OCI-LY7 (cell line): ENCODE measurements around the gene TMEM218. TPM values are rescaled to one million over a fixed set of nuclear protein-coding genes. Genes with fewer than 3 reads are reported as not detected.
A peak's percentile ranks its signal among the peaks of the same experiment; 100 is the strongest.

Source experiments
- BruUV-seq: library from RNA; stranded (reverse); fragments of 400-500 nt; replicated peaks from 2 replicates; lab custom pipeline; 2021; lab: Mats Ljungman, UMichigan
- CTCF ChIA-PET: fragments of 300-600 bp; sonication (Branson Sonifier 250); formaldehyde crosslinking; loops from one replicate; lab custom pipeline; 2022; ENCODE audit warnings: antibody characterized with exemption; ENCODE audit not compliant: unreplicated experiment; lab: Charles Lee
- POLR2A ChIA-PET: fragments of 300-600 bp; sonication (Branson Sonifier 250); formaldehyde crosslinking; loops from one replicate; lab custom pipeline; 2022; ENCODE audit warnings: antibody characterized with exemption; lab: Charles Lee
- DNase-seq: peaks from one replicate; pipeline ENCODE4 v3.0.0-alpha.2; 2015; ENCODE audit warnings: low spot score
- H2AFZ ChIP-seq: fragments of 200-600 bp; sonication (generic), shearing (Covaris generic); 2 replicates; pipeline ENCODE4 v1.6.1; 2014; ENCODE audit warnings: mild to moderate bottlenecking, antibody characterized with exemption, low read length, moderate library complexity
- H3K27ac ChIP-seq: fragments of 200-600 bp; sonication (generic); 2 replicates; pipeline ENCODE4 v1.5.1; 2014; ENCODE audit warnings: mixed run types, low read depth, mild to moderate bottlenecking, moderate library complexity, low read length, inconsistent platforms; ENCODE audit not compliant: poor library complexity, severe bottlenecking
- H3K36me3 ChIP-seq: fragments of 200-600 bp; sonication (generic); 2 replicates; pipeline ENCODE4 v1.6.1; 2014; ENCODE audit warnings: mild to moderate bottlenecking, antibody characterized with exemption, low read length, moderate library complexity, mixed read lengths; ENCODE audit not compliant: insufficient read depth
- H3K4me1 ChIP-seq: fragments of 200-600 bp; sonication (generic); 2 replicates; pipeline ENCODE4 v1.5.1; 2014; ENCODE audit warnings: mild to moderate bottlenecking, low read length; ENCODE audit not compliant: insufficient read depth, poor library complexity, severe bottlenecking
- H3K4me2 ChIP-seq: fragments of 200-600 bp; sonication (generic); 2 replicates; pipeline ENCODE4 v1.6.1; 2014; ENCODE audit warnings: mild to moderate bottlenecking, low read length
- H3K4me3 ChIP-seq: fragments of 200-600 bp; sonication (generic); 2 replicates; pipeline ENCODE4 v1.5.1; 2014; ENCODE audit warnings: mild to moderate bottlenecking, low read depth, low read length; ENCODE audit not compliant: poor library complexity, severe bottlenecking
- H3K79me2 ChIP-seq: fragments of 200-600 bp; sonication (generic); 2 replicates; pipeline ENCODE4 v1.6.1; 2016; ENCODE audit warnings: low read depth, mild to moderate bottlenecking, low read length, moderate library complexity, mixed read lengths; ENCODE audit not compliant: insufficient read depth
- H3K9me2 ChIP-seq: fragments of 200-600 bp; sonication (generic); 2 replicates; pipeline ENCODE4 v1.6.1; 2016; ENCODE audit warnings: mild to moderate bottlenecking, low read length, mixed read lengths; ENCODE audit not compliant: insufficient read depth
- H3K9me3 ChIP-seq: fragments of 200-600 bp; sonication (generic); 2 replicates; pipeline ENCODE4 v1.6.1; 2014; ENCODE audit warnings: mild to moderate bottlenecking, mixed run types, low read length, mixed read lengths
- H4K20me1 ChIP-seq: fragments of 200-600 bp; sonication (generic); 2 replicates; pipeline ENCODE4 v1.6.1; 2014; ENCODE audit warnings: mild to moderate bottlenecking, antibody characterized with exemption, low read length, moderate library complexity, mixed read lengths; ENCODE audit not compliant: insufficient read depth
- EZH2phosphoT487 ChIP-seq: fragments of 200-600 bp; sonication (generic); IDR thresholded peaks from 2 replicates; pipeline ENCODE4 v1.6.1; 2018; ENCODE audit warnings: low read depth, borderline replicate concordance, mild to moderate bottlenecking, mixed run types, antibody characterized with exemption, low read length, moderate library complexity, mixed read lengths
- intact Hi-C: fragments of 100-400 bp; cut with micrococcal nuclease; formaldehyde crosslinking; loops from one replicate; pipeline ENCODE4 v1.10.0; 2022; ENCODE audit not compliant: unreplicated experiment
- total RNA-seq, 2 experiments: library from RNA; depleted of rRNA in 1 of 2; stranded (reverse); fragments of >200 nt in 1 of 2; shearing (Covaris generic) in 1 of 2; gene quantifications; 2 replicates each; pipeline ENCODE4 v1.2.3, GENCODE V29; 2014 to 2022
- TF ChIP-seq, protein P1 (sequence below): fragments of 200-600 bp; sonication (generic); conservative IDR thresholded peaks from 2 replicates; pipeline ENCODE4 v1.5.1; 2014; ENCODE audit warnings: mild to moderate bottlenecking, antibody characterized with exemption, low read length, moderate library complexity, mixed read lengths

Gene TMEM218
- total RNA-seq, 2 experiments from 2014 or later: 24.4 to 28.1 TPM

DNA sequence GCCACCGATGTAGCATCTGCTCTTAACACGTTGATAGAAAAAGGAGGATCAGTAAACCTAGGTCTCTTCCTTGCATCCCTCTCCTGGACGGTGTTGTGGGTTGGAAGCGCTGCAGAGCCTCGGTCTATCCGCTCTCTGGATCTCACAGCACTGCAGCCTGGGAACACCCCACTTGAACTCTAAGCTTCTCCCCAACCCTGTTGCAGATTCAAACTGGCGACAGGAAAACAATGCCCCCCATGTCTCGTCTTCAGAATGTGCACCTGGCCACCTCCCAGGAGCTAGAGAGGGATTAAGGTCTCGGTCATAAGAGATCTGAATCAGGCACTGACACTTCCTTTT lies 454 bp downstream of the TMEM218 start:
- H3K4me3 ChIP-seq: peak overlapping the region; percentile 89
- intact Hi-C loops: loop anchor here (5.0 kb wide), 2 partner anchors 39 to 314 kb away; no protein-coding TSS in a partner anchor
- H3K9me3 ChIP-seq: peaks cover 12% of the 10 kb centered on the region; the same call in 1 of the 2 replicates
- ChIA-PET CTCF (interaction anchor here (0.5 to 3.7 kb wide), 4 partner anchors 9 to 41 kb away, joined by 3 to 20 read pairs (median 5); no protein-coding TSS in a partner anchor), POLR2A (interaction anchor here (0.6 to 2.4 kb wide), 18 partner anchors 9 to 1335 kb away, joined by 3 to 15 read pairs (median 4); partner anchors contain the start of genes CCDC15 and SRPRA)
- H2AFZ ChIP-seq: peak overlapping the region; percentile 67
- H3K4me2 ChIP-seq: peak overlapping the region; percentile 97
- H4K20me1 ChIP-seq: no peaks in the 10 kb centered on the region
- BruUV-seq: no TSS peak
- peak overlapping the region; percentile 39 for H3K27ac ChIP-seq
- peaks cover 5% of the 10 kb centered on the region; the same call in 1 of the 2 replicates for H3K36me3 ChIP-seq
- H3K4me1 ChIP-seq: peaks cover 17% of the 10 kb centered on the region
- TF ChIP-seq, protein P1, sequence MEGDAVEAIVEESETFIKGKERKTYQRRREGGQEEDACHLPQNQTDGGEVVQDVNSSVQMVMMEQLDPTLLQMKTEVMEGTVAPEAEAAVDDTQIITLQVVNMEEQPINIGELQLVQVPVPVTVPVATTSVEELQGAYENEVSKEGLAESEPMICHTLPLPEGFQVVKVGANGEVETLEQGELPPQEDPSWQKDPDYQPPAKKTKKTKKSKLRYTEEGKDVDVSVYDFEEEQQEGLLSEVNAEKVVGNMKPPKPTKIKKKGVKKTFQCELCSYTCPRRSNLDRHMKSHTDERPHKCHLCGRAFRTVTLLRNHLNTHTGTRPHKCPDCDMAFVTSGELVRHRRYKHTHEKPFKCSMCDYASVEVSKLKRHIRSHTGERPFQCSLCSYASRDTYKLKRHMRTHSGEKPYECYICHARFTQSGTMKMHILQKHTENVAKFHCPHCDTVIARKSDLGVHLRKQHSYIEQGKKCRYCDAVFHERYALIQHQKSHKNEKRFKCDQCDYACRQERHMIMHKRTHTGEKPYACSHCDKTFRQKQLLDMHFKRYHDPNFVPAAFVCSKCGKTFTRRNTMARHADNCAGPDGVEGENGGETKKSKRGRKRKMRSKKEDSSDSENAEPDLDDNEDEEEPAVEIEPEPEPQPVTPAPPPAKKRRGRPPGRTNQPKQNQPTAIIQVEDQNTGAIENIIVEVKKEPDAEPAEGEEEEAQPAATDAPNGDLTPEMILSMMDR: no peak
- TF ChIP-seq EZH2phosphoT487: no peak
- DNase-seq: peak; percentile 41
- H3K9me2 ChIP-seq: no peaks in the 10 kb centered on the region
- peaks cover 11% of the 10 kb centered on the region; the same call in 1 of the 2 replicates for H3K79me2 ChIP-seq

DNA sequence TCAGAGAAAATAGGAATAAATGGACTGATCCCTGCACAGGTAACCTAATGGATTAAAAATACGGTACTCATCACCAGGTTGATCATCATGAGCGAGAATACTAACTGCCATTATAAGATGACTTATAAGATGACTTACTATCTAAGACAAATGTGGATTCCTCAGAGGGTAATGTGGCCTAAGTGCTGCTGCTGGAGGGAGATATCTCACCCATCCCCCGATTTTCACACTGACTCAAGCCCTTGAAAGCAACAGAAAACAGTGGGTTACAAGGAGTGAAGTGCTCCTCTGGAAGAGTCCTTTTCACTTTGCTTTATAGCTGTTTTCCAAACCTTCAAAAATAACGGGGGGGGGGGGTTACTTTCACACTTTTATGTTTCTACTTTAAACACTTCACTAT lies 920 bp downstream of the TMEM218 start:
- TF ChIP-seq, protein P1: no peak
- TF ChIP-seq EZH2phosphoT487: no peak
- H3K9me2 ChIP-seq: no peaks in the 10 kb centered on the region
- H3K36me3 ChIP-seq: peaks cover 5% of the 10 kb centered on the region; the same call in 1 of the 2 replicates
- H3K79me2 ChIP-seq: peaks cover 11% of the 10 kb centered on the region; the same call in 1 of the 2 replicates
- peaks cover 17% of the 10 kb centered on the region for H3K4me1 ChIP-seq
- ChIA-PET CTCF (no interaction called here), POLR2A (interaction anchor here (0.5 to 2.4 kb wide), 14 partner anchors 11 to 1336 kb away, joined by 3 to 15 read pairs (median 5); partner anchors contain the start of gene SRPRA)
- H3K4me2 ChIP-seq: peak overlapping the region; percentile 97
- H3K27ac ChIP-seq: no peak overlapping the region
- peak overlapping the region; percentile 89 for H3K4me3 ChIP-seq
- intact Hi-C loops: loop anchor here (5.0 kb wide), 2 partner anchors 38 to 313 kb away; no protein-coding TSS in a partner anchor
- peaks cover 12% of the 10 kb centered on the region; the same call in 1 of the 2 replicates for H3K9me3 ChIP-seq
- BruUV-seq: no TSS peak
- H4K20me1 ChIP-seq: no peaks in the 10 kb centered on the region
- H2AFZ ChIP-seq: no peak overlapping the region; the same call in 1 of the 2 replicates
- DNase-seq: peak; percentile 16

DNA sequence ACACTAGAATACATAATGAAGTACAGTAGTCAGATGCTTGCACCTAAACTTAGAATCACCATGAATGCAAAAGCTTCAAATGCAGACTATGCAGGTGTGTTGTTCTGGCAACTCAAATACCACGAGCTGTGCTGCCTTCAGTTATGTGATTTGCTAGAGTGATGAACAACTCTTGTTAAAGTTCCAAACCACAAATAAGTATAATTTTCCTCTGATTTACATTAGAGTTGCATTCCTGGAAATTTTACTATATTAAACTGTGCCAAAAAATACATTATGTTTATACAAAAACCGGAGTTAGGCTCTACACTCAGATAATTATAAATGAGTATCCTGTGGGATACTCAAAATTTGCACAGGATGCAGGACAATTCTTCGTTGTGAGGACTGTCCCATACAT lies 3.0 kb downstream of the TMEM218 start:
- Histone ChIP-seq H3K79me2 (peaks cover 11% of the 10 kb centered on the region; the same call in 1 of the 2 replicates), H3K9me3 (peaks cover 12% of the 10 kb centered on the region; the same call in 1 of the 2 replicates), H3K36me3 (peaks cover 5% of the 10 kb centered on the region; the same call in 1 of the 2 replicates), H3K4me3 (no peak overlapping the region), H3K9me2 (no peaks in the 10 kb centered on the region), H2AFZ (no peak overlapping the region), H3K4me2 (no peak overlapping the region), H4K20me1 (no peaks in the 10 kb centered on the region), H3K27ac (no peak overlapping the region), H3K4me1 (peaks cover 17% of the 10 kb centered on the region)
- ChIA-PET CTCF (no interaction called here), POLR2A (no interaction called here)
- no peak for DNase-seq
- no TSS peak for BruUV-seq
- intact Hi-C loops: no loop called here
- TF ChIP-seq, protein P1: no peak
- TF ChIP-seq EZH2phosphoT487: no peak
